Measurements from ENCODE around the gene SLC35G3.

- TF ChIP-seq POLR2A (IDR thresholded peaks at IDR 0.05; ENCODE audit: low read length), result no peak
- TF ChIP-seq GATA1 (IDR thresholded peaks at IDR 0.05; ENCODE audit: low read depth, low read length), result no peak
Observed at GRCh38 chr17:35238821-35239220, 44.6 kb upstream of the SLC35G3 start.
